Measurements from ENCODE around the gene CRAMP1. TPM values are rescaled to one million over a fixed set of nuclear protein-coding genes. Genes with fewer than 3 reads are reported as not detected.
A peak's percentile ranks its signal among the peaks of the same experiment; 100 is the strongest.

CRAMP1 gene
- total RNA-seq, 2 donors from 2014 or later = 16.4 to 16.6 TPM

DNA sequence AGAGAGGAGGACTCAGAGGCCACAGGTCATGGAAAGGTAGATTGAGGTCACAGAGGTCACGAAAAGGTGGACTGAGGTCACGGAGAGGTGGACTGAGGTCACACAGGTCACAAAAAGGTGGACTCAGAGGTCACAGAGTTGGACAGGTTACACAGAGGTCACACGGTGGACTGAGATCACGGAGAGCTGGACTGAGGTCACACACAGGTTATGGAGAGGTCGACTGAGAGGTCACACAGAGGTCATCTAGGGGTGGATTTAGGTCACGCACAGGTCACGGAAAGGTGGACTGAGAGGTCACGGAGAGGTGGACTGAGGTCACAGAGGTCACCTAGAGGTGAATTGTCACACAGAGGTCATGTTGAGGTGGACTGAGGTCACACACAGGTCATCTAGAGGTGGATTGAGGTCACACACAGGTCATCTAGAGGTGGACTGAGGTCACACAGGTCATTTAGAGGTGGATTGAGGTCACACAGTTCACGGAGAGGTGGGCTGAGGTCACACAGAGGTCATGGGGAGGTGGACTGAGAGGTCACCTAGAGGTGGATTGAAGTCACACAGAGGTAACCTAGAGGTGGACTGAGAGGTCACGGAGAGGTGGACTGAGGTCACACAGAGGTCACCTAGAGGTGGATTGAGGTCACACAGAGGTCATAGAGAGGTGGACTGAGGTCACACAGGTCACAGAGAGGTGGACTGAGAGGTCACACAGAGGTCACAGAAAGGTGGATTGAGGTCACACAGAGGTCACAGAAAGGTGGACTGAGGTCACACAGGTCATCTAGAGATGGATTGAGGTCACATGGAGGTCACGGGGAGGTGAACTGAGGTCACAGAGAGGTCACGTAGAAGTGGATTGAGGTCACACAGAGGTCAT lies 39.2 kb downstream of the CRAMP1 start:
- no peak for ATAC-seq
- intact Hi-C loops (cut with DNase I, micrococcal nuclease) = no loop called here
- DNase-seq = no peak

DNA sequence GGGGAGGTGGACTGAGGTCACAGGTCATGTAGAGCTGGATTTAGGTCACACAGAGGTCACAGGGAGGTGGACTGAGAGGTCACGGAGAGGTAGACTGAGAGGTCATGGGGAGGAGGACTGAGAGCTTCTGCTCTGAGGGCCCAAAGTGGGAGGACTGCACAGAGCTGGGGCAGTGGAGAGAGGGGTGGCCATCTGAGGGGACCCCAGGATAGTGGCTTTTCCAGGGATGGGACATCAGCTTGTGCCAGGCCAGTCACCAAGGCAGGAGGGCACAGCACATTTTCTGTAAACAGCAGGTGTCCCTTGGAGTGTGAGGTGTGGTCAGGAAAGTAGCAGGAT lies 39.8 kb downstream of the CRAMP1 start:
- no peak for DNase-seq
- intact Hi-C loops (cut with DNase I, micrococcal nuclease) = no loop called here
- no peak for ATAC-seq

DNA sequence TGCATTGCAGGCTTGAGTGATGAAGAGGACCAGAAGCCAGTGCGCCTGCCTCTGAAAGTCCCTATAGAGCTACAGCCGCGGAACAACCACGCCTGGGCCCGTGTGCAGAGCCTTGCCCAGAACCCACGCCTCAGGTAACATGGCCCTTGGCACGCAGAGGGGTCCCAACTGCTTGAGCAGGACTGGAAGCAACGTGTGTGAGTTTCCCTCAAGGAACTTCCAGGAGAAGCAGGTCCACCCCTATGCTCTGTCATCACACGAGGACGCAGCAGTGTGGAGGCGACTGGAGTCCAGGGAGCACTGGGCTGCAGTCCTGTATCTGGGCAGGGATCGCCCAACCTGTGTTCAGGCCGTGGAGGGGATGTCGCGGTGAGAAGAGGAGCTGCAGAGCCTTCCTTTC lies 40.9 kb downstream of the CRAMP1 start:
- intact Hi-C loops (cut with DNase I, micrococcal nuclease) = no loop called here
- ATAC-seq = no peak
- no peak for DNase-seq

DNA sequence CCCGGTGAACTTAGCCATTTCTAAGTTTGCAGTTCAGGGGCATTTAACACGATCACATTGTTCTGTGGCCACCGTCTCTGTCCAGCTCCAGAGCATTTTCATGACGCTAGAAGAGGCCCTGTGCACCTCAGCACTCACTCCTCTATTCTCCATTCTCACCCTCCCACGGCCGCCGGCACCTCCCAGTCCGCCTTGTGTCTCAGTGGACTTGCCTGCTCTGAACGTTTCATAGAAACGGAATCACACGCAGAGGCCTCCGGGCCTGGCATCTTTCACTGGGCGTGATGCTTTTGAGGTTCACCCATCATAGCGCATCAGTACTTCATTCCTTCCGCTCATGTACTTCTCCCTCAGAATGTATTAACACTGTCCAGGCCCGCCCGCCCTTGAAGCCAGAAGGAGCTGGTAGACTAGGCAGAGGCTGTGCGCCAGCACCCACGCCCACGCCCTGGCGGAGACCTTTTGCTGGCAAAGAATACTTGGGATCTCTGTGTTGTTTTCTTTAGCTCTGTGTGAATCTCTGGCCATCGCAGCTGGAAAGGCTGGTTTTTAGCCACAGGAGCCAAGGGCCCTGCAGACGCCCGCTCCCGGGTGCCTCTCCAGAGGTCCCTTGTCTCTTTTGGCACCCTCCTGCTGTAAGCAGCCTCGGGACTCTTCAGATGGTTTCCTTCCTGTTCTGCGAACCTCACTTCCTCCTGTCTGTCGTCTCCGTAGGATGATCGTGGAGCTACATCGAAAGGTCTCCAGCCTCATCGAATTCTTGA lies 42.5 kb downstream of the CRAMP1 start:
- no peak for ATAC-seq
- intact Hi-C loops (cut with DNase I, micrococcal nuclease) = no loop called here
- no peak for DNase-seq

DNA sequence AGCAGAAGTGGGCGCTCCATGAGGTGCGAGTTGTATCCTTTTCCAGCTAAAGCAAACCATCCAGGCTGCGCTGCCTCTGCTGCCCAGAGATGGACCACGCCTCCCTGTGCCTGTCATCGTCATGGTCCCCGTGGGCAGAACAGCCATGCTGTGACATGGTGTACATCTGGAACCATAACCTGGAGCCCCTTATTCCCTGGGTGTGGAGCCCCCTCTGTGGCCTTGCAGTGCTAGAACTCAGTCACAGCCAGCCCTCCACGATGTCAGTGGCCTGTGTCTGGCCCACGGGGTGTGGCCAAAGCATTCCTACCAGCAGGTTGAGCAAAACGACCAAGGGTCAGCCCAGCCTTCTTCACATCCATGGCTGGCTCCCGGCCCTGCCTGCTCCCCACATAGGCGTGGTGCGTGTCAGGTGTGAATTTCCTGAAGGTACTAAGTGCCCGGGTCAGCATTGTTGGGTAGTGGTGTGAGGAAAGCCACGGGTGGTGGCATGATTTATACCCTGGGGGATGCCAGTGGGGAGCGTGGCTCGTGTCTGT lies 43.2 kb downstream of the CRAMP1 start:
- DNase-seq = peak in 1 of 2 donors; percentile 14
- peak; percentile 77 for ATAC-seq
- intact Hi-C loops (cut with DNase I, micrococcal nuclease) = no loop called here

DNA sequence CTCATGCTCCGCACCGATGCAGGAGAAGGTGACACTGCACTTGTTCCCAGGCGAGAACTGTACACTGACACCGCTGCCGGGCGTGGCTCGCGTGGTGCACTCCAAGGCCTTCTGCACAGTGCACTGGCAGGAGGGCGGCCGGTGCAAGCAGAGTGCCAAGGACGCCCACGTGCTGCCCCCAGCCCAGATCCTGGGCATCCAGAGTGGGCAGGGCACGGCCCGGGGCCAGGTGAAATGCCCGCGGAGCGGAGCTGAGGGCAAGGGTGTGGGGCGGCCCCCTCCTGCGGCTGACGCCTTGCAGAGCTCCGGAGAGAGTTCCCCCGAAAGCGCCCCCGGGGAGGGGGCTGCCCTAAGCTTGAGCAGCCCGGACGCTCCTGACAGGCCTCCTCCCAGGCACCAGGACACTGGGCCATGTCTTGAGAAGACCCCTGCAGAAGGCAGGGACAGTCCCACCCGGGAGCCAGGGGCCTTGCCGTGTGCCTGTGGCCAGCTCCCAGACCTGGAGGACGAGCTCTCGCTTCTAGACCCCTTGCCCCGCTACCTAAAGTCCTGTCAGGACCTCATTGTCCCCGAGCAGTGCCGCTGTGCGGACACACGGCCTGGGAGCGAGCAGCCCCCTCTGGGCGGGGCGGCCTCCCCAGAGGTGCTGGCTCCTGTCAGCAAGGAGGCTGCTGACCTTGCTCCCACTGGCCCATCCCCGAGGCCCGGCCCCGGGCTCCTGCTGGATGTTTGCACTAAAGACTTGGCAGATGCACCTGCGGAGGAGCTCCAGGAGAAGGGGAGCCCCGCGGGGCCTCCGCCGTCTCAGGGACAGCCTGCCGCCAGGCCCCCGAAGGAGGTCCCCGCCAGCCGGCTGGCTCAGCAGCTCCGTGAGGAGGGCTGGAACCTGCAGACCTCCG lies 44.0 kb downstream of the CRAMP1 start:
- intact Hi-C loops (cut with DNase I, micrococcal nuclease) = no loop called here
- peak; percentile 11 for ATAC-seq
- no peak for DNase-seq

DNA sequence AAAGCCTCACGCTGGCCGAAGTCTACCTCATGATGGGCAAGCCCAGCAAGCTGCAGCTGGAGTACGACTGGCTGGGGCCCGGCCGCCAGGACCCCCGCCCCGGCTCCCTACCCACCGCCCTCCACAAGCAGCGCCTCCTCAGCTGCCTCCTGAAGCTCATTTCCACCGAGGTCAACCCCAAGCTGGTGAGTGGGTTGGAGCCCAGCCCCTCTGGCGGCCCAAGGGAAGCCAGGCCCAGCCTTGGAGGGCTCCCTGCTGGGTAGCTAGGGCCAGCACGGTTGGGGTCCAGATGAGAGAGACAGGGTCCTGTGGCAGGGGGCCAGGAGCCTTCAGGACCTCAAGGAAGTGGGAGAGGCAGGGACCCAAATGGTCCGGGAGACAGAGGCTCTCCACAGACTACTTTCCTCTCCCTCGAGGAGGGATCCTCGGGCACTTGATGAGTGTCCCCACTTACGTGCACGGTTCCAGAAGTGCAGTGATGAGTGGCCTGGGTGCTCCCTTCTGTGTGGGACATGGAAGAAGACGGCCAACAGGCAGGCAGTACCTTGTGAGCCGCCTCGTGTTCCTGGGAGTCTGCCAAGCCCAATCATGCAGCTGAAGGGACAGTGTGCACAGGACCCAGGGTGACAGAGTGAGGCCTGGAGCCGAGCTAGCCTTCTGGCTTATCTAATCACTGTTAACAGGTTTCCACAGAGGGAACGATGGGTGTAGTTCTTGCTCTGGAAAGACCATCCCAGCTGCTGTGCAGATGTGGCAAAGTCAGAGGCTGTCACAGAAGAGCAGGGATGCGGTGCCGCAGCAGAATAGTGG lies 44.9 kb downstream of the CRAMP1 start:
- DNase-seq = no peak
- intact Hi-C loops (cut with DNase I, micrococcal nuclease) = no loop called here
- ATAC-seq = no peak

DNA sequence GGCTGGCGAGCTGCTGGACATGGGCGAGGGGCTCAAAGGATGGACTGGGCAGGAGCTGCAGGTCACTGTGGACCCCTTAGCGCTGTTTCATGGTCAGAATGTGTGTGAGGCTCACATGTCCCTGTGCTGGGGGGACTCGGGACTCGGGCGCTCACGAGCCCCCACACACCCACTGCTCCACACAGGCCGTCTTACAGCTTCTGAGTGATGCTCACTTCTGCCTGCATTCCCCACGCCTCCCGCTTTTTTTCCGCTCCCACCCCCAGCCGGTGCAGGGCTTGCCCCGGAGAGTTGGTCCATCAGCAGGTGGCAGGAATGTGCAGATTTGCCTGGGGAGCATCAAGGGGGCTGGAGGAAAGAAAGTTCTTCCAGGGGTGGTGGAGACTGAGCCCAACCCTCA lies 45.7 kb downstream of the CRAMP1 start:
- ATAC-seq (no peak), DNase-seq (no peak)
- intact Hi-C loops (cut with DNase I, micrococcal nuclease) = no loop called here

DNA sequence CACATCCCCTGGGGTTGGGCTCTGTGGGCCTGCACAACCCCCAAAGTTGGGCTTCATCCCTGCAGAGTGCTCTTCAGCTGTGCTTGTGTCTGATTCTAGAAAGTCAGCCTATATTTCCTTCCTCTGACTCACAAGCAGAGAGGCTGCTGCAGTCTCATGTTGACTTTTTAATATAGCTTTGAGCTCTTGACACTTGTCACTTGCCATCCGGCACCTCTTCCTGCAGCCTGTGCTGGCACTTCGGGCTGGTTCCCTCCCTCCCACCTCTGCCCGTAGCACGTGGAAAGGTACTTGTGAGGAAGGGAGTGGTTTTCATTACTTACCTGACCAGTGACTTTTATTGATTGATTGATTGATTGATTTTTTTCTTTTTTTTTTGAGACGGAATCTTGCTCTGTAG lies 46.9 kb downstream of the CRAMP1 start:
- intact Hi-C loops (cut with DNase I, micrococcal nuclease) = no loop called here
- DNase-seq = no peak
- ATAC-seq = no peak

DNA sequence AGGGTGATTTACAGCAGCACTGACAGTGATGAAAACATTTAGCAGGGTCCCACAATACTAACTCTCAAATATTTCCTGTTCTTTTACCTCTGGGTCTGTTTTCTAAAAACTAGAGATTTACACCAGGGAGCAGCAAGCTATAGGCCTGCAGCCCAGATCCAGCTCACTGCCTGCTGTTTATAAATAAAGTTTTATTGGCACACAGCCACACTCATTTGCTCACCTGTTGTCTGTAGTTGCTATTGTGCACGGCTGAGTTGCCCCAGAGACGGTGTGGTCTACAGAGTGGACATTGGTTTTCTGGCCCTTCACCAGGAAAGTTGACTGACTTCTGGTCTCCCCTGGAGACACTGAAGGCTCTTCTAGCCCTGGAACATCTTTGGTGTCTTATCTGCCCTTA lies 49.7 kb downstream of the CRAMP1 start:
- intact Hi-C loops (cut with DNase I, micrococcal nuclease) = no loop called here
- no peak for DNase-seq
- no peak for ATAC-seq

DNA sequence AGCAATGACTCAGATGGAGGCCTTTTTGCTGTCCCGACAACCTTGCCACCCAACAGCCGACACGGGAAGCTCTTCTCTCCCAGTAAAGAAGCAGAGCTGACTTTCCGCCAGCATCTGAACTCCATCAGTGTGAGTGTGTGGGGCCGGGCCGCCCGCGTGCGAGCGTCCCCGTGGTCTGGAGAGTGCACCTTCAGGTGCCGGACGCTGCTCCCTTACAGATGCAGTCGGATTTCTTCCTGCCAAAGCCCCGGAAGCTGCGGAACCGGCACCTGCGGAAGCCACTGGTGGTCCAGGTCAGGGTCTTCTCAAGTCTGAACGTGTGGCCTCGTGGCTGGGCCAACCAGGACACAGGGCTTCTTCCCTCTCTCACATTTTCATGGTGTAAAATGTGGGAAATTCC lies 50.4 kb downstream of the CRAMP1 start:
- DNase-seq (no peak), ATAC-seq (no peak)
- intact Hi-C loops (cut with DNase I, micrococcal nuclease) = no loop called here

DNA sequence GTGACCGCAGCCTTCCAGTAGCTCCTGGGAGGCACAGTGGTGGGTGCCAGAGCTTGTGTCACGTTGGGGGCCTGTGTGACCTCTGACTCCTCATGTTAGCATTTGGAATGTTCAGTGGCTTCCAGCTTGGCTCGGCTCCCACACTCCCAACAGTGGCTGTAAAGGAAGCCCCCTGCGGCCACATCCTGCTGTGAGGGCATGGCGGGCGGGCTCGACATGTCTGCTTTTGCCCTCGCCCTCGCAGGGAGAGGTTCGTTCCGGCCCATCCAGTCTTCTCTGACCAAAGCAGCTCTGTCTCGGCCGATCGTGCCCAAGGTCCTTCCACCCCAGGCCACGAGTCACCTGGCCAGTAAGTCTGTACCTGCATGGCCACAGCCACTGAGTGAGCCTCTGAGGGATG lies 53.7 kb downstream of the CRAMP1 start:
- no peak for ATAC-seq
- no peak for DNase-seq
- intact Hi-C loops (cut with DNase I, micrococcal nuclease) = no loop called here

DNA sequence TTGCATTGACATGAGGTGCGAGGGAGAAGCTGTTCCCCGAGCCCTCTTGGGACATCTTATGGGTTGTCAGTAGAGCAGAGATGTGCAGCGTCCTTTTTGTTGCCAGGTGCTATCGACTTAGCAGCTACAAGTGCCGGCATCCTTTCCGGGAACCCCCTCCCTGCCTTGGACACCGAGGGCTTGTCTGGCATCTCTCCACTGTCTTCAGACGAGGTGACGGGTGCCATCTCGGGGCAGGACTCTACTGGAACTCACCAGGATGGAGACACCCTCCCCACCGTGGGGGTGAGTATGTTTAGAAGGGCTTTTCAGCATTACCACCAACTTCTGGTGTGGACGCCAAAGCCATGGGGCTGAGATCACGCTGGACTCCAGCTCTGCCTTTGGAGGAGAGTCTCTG lies 54.2 kb downstream of the CRAMP1 start:
- no peak for DNase-seq
- no peak for ATAC-seq
- intact Hi-C loops (cut with DNase I, micrococcal nuclease) = no loop called here

DNA sequence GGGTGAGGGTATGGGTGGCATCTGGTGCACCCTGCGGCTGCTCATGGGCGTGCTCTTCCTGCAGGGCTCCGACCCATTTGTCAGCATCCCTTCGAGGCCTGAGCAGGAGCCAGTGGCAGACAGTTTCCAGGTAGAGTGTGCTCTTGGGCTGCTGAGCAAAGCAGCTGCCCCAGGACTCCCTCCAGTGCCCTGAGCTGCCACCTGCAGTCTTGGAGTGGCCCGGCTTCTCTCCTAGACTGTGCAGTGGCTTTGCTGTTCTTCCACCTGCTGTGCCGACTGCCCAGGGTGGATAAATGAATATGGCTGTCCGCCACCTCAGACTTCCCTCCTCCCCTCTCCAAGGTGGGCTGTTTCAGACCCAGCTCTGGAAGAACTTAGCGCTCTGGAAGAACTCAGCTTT lies 55.1 kb downstream of the CRAMP1 start:
- intact Hi-C loops (cut with DNase I, micrococcal nuclease) = no loop called here
- DNase-seq (no peak), ATAC-seq (no peak)

DNA sequence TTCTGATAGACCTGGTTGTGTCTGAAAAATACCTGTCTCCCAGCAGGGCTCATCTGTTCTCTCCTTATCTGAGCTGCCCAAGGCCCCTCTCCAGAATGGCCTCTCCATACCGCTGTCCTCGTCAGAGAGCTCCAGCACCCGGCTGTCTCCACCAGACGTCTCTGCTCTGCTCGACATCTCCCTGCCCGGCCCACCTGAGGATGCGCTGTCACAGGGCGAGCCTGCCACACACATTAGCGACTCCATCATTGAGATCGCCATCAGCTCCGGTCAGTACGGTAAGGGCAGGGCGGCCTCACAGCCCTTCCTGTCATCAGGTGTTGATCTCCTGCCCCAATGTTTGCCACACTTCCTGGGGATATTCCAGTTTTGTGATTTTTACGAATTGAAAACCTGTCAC lies 55.8 kb downstream of the CRAMP1 start:
- DNase-seq (no peak), ATAC-seq (no peak)
- intact Hi-C loops (cut with DNase I, micrococcal nuclease) = no loop called here

DNA sequence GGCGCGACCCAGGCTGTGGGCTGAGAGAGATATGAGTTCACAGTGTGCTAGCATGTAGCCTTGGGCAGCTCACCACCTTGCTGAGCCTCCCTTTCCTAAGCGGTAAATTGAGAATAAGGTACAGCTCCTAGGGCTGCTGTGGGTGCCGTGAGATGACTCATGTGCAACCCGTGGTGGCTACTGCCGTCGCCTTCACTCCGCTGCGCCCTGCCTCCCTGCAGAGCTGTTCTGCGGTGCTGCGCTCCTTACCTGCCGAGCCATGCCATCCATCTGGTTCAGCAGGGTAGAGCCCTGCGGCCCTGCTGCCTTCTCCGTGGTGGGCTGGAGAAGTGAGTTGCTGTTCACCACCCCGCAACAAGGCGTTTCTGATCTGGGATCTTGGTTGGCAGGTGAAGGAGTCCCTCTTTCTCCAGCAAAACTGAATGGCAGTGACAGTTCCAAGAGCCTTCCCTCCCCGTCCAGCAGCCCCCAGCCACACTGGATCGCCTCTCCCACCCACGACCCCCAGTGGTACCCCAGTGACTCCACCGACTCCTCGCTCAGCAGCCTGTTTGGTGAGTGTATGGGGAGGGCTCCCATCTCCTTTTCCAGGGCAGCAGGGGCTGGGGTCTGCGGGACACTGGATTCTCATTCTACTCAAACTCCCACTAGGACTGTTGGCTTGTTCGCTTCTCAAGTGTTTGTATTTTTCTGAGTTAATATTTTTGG lies 56.6 kb downstream of the CRAMP1 start:
- no peak for ATAC-seq
- no peak for DNase-seq
- intact Hi-C loops (cut with DNase I, micrococcal nuclease) = no loop called here

DNA sequence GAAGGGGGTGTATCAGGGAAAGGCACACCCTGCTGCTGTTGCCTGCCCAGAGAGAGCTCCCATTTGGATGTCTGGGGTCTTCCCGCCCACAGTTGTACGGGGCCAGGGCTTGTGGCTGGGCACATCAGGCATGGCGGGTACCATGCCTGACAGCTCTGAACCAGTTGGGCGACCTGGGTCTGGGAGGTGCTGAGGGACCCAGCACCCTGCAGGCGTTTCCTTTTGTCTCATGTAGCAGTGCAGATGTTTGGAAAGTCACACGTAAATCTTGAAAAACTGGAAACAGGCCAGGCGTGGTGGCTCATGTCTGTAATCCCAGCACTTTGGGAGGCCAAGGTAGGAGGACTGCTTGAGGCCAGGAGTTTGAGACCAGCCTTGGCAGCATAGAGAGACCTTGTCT lies 57.5 kb downstream of the CRAMP1 start:
- no peak for ATAC-seq
- DNase-seq = no peak
- intact Hi-C loops (cut with DNase I, micrococcal nuclease) = no loop called here

DNA sequence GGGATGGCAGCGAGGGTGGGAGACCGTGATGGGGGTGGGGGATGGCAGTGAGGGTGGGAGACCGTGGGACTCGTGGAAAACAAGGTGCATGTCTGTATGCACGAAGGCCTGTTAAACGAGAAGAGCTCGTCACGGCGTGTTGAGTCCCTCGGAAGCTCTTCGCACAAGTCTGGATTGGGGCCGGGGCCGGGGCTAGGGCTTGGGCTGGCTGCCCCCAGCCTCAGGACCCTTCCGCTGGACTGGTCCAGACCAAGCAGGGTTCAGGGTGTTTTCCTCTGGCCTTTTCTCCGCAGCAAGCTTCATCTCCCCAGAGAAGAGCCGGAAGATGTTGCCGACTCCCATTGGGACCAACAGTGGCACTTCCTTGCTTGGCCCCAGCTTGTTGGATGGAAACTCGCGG lies 58.2 kb downstream of the CRAMP1 start:
- intact Hi-C loops (cut with DNase I, micrococcal nuclease) = no loop called here
- no peak for DNase-seq

More for the DNA sequence above, 58.2 kb downstream of the CRAMP1 start:
- ATAC-seq = no peak

Data from left colon (tissue), 2 donors.